ENCODE measurements around the gene PTPRG. TPM values are rescaled to one million over a fixed set of nuclear protein-coding genes. Genes with fewer than 3 reads are reported as not detected.

The PTPRG gene
- total RNA-seq, 2 donors from 2014 or later = 23.9 to 31.6 TPM

- DNase-seq (peak; percentile 74 to 81 (median 76)), ATAC-seq (peak; percentile 79)
- 2% methylated on average over 18 of the region's 18 CpGs for WGBS, 2 donors
- no peak overlapping the region for H3K4me3 ChIP-seq
- no peaks in the 10 kb centered on the region for H3K4me1 ChIP-seq
- H3K36me3 ChIP-seq (replicated peaks in 1 of 2; ENCODE audit: insufficient read depth in 1 of 2, low read depth in 2 of 2) = no peaks in the 10 kb centered on the region
- H3K27me3 ChIP-seq = no peaks in the 10 kb centered on the region
- H3K9me3 ChIP-seq = no peaks in the 10 kb centered on the region
- TF ChIP-seq POLR2A (IDR thresholded peaks at IDR 0.05) = no peak
- TF ChIP-seq CTCF (IDR thresholded peaks at IDR 0.05) = peak; percentile 65 to 82 (median 78)
- H3K27ac ChIP-seq = no peak overlapping the region
- intact Hi-C loops (cut with DNase I) = loop anchor here (10.0 kb wide), 2 partner anchors 324 to 614 kb away; no protein-coding TSS in a partner anchor
Measured at GRCh38 chr3:62188681-62189375, 627.5 kb downstream of the PTPRG start.

DNA sequence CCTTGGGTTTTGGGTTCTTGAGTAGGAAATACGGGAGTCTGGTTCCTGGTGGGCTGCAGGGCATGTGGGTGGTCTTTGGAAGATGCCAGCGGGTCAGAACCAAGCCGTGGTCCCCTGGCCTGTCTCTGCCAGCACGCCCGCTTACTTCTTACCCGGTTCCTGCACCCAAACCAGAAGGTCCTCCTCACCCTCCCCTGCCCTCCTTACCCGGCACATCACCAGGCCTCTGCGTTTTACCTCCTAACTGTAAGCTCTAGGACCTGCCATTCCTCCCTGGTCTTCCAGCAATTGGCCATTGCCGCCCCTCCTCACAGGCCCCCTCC, 628.0 kb downstream of the PTPRG start:
- DNase-seq = no peak
- Histone ChIP-seq H3K27ac (no peak overlapping the region), H3K4me1 (no peaks in the 10 kb centered on the region), H3K27me3 (no peaks in the 10 kb centered on the region), H3K36me3 (replicated peaks in 1 of 2; ENCODE audit: insufficient read depth in 1 of 2, low read depth in 2 of 2) (no peaks in the 10 kb centered on the region), H3K4me3 (no peak overlapping the region), H3K9me3 (no peaks in the 10 kb centered on the region)
- no peak for TF ChIP-seq CTCF (IDR thresholded peaks at IDR 0.05)
- 66 to 78% methylated on average over 8 to 9 of the region's 9 CpGs for WGBS, 2 donors
- ATAC-seq = no peak
- intact Hi-C loops (cut with DNase I) = loop anchor here (10.0 kb wide), 2 partner anchors 325 to 615 kb away; no protein-coding TSS in a partner anchor

- no peak for ATAC-seq
- H3K9me3 ChIP-seq = no peaks in the 10 kb centered on the region
- no peaks in the 10 kb centered on the region for H3K36me3 ChIP-seq (replicated peaks in 1 of 2; ENCODE audit: insufficient read depth in 1 of 2, low read depth in 2 of 2)
- no peak overlapping the region for H3K27ac ChIP-seq
- no peak for DNase-seq
- H3K4me3 ChIP-seq = no peak overlapping the region
- intact Hi-C loops (cut with DNase I) = no loop called here
- H3K27me3 ChIP-seq = no peaks in the 10 kb centered on the region
- no peaks in the 10 kb centered on the region for H3K4me1 ChIP-seq
- WGBS, 2 donors = 86 to 88% methylated on average over 5 of the region's 5 CpGs
- no peak for TF ChIP-seq POLR2A (IDR thresholded peaks at IDR 0.05)
- no peak for TF ChIP-seq CTCF (IDR thresholded peaks at IDR 0.05)
Measured at GRCh38 chr3:62192891-62193290, 631.5 kb downstream of the PTPRG start.

DNA sequence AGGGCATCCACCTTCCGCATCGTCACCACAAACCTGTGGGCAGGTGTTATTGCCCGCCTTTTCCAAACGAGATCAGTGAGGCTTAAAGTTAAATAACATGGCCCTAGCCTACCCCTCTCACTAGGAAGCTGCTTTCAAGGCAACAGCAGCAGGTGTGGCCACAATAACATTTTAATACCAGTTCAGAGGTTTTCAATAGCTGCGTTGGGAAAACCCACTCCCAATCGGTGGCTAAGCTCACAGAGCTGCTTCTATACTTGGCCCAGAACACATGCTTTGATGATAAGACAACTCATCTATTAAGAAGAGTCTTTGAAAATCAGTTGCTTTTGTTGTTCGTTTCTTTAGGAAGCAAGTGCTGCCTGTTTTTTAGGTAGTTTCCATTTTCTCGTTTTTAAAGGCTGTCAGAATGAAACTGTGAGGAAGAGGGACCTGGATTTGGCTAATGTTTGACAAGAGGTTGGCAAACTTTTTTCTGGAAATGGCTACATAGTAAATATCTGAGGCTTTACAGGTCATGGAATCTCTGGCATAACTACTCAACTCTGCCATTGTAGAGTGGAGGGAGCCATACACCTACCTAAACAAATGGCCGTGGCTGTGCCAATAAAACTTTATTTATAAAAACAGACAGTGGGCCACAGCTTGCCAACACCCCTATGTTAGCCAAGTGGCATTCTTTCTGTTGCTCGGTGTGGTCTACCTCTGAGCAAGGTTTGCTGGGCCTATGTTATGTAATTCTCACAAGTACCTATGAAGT, 632.4 kb downstream of the PTPRG start:
- Histone ChIP-seq H3K27ac (no peak overlapping the region), H3K4me1 (no peaks in the 10 kb centered on the region), H3K4me3 (no peak overlapping the region), H3K36me3 (replicated peaks in 1 of 2; ENCODE audit: insufficient read depth in 1 of 2, low read depth in 2 of 2) (no peaks in the 10 kb centered on the region), H3K27me3 (no peaks in the 10 kb centered on the region), H3K9me3 (no peaks in the 10 kb centered on the region)
- intact Hi-C loops (cut with DNase I) = no loop called here
- 83 to 86% methylated on average over 10 of the region's 10 CpGs for WGBS, 2 donors
- ATAC-seq (no peak), DNase-seq (no peak)
- no peak for TF ChIP-seq CTCF (IDR thresholded peaks at IDR 0.05)
- no peak for TF ChIP-seq POLR2A (IDR thresholded peaks at IDR 0.05)

All from body of pancreas (tissue), 4 donors.